ENCODE data around the gene NUDT7. TPM values are rescaled to one million over a fixed set of nuclear protein-coding genes. Genes with fewer than 3 reads are reported as not detected.

NUDT7 gene
- total and polyA plus RNA-seq, 12 donors: 15.3 to 62.6 (median 33.4) TPM

- WGBS, 4 donors: 78 to 84% (median 83%) methylated on average over 2 of the region's 2 CpGs
- peaks cover 0 to 6% of the 10 kb centered on the region in 2 donors for H3K4me1 ChIP-seq (replicated peaks in 1 of 2)
- no peaks in the 10 kb centered on the region for H3K9me3 ChIP-seq (replicated peaks in 1 of 3)
- TF ChIP-seq POLR2A (IDR thresholded peaks at IDR 0.05): no peak
- TF ChIP-seq, protein P1, sequence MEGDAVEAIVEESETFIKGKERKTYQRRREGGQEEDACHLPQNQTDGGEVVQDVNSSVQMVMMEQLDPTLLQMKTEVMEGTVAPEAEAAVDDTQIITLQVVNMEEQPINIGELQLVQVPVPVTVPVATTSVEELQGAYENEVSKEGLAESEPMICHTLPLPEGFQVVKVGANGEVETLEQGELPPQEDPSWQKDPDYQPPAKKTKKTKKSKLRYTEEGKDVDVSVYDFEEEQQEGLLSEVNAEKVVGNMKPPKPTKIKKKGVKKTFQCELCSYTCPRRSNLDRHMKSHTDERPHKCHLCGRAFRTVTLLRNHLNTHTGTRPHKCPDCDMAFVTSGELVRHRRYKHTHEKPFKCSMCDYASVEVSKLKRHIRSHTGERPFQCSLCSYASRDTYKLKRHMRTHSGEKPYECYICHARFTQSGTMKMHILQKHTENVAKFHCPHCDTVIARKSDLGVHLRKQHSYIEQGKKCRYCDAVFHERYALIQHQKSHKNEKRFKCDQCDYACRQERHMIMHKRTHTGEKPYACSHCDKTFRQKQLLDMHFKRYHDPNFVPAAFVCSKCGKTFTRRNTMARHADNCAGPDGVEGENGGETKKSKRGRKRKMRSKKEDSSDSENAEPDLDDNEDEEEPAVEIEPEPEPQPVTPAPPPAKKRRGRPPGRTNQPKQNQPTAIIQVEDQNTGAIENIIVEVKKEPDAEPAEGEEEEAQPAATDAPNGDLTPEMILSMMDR (IDR thresholded peaks at IDR 0.05): no peak
- H3K27me3 ChIP-seq: peaks cover 20% of the 10 kb centered on the region
- DNase-seq: no peak
- H3K27ac ChIP-seq: no peak overlapping the region
- no peaks in the 10 kb centered on the region for H3K36me3 ChIP-seq (replicated peaks in 1 of 2)
- intact Hi-C loops (cut with DNase I): loop anchor here in 1 of 2 donors (10.0 kb wide), 1 partner anchor 189 kb away; no protein-coding TSS in a partner anchor
- no peak overlapping the region for H3K4me3 ChIP-seq
These were observed 63.1 kb downstream of the NUDT7 start for GRCh38 chr16:77785373-77785764.

GRCh38 chr16:77786186-77786847 lies 64.0 kb downstream of the NUDT7 start:
- 68 to 73% (median 70%) methylated on average over 5 of the region's 5 CpGs for WGBS, 4 donors
- intact Hi-C loops (cut with DNase I): loop anchor here in 1 of 2 donors (10.0 kb wide), 1 partner anchor 188 kb away; no protein-coding TSS in a partner anchor

GRCh38 chr16:77787452-77787851 lies 65.1 kb downstream of the NUDT7 start:
- no peaks in the 10 kb centered on the region for H3K36me3 ChIP-seq (replicated peaks in 1 of 2)
- peak overlapping the region in 1 of 5 donors; percentile 49 for H3K27ac ChIP-seq
- TF ChIP-seq POLR2A (IDR thresholded peaks at IDR 0.05): no peak
- TF ChIP-seq, protein P1 (IDR thresholded peaks at IDR 0.05): no peak
- no peak overlapping the region for H3K4me3 ChIP-seq
- DNase-seq: no peak
- H3K27me3 ChIP-seq: peaks cover 21% of the 10 kb centered on the region
- WGBS, 4 donors: 45 to 51% (median 50%) methylated on average over 2 of the region's 2 CpGs
- no peaks in the 10 kb centered on the region for H3K9me3 ChIP-seq (replicated peaks in 1 of 3)
- intact Hi-C loops (cut with DNase I): loop anchor here in 1 of 2 donors (10.0 kb wide), 1 partner anchor 187 kb away; no protein-coding TSS in a partner anchor
- peaks cover 0 to 6% of the 10 kb centered on the region in 2 donors for H3K4me1 ChIP-seq (replicated peaks in 1 of 2)

More at GRCh38 chr16:77786186-77786847, 64.0 kb downstream of the NUDT7 start:
- DNase-seq: no peak
- Histone ChIP-seq H3K4me1 (replicated peaks in 1 of 2) (peaks cover 0 to 6% of the 10 kb centered on the region in 2 donors), H3K36me3 (replicated peaks in 1 of 2) (no peaks in the 10 kb centered on the region), H3K4me3 (no peak overlapping the region), H3K9me3 (replicated peaks in 1 of 3) (no peaks in the 10 kb centered on the region), H3K27me3 (peaks cover 21% of the 10 kb centered on the region), H3K27ac (no peak overlapping the region)
- TF ChIP-seq, protein P1 (IDR thresholded peaks at IDR 0.05): no peak
- no peak for TF ChIP-seq POLR2A (IDR thresholded peaks at IDR 0.05)

DNA sequence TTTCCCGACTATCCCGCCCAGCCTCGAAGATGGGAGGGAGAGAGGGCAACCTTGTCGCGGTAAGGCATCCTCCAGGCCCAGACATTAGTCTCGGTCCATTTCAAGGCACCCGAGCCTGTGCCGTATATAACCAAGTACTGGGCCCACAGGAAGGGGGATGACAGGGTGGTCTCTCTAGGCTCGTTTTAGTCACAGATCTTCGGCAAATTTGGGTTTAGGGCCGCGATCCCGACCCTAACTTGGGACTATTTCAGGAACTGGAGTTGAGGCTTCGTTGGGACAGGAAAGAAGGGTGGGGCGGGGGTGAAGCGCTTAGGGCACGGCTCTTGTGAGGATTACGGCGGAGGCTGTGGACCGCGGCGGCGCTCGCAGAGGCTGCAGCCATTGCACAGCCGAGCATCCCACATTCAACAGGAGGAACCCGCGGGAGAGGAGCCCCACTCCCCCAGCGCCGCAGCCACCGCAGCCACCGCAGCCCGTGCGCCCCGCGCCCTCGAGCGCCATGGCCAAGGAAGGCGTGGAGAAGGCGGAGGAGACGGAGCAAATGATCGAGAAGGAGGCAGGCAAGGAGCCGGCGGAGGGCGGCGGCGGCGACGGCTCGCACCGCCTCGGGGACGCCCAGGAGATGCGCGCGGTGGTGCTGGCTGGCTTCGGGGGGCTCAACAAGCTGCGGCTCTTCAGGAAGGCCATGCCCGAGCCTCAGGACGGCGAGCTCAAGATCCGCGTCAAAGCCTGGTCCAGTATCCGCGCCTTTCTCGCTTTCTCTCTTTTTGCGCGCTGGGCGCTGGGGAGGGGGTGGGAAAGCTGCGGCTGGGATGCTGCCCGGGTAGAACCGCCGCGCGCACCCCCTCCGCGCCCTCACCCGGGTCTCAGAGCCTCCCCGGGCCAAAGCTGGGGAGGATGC lies 66.1 kb downstream of the NUDT7 start, which contains the start of gene VAT1L:
Gene VAT1L, plus strand, starts transcription at position 384 of the 904 bp plus-strand sequence. Its CDS starts 119 bp downstream, at position 503.
- peaks cover 0 to 6% of the 10 kb centered on the region in 2 donors for H3K4me1 ChIP-seq (replicated peaks in 1 of 2)
- TF ChIP-seq, protein P1 (IDR thresholded peaks at IDR 0.05): no peak
- TF ChIP-seq POLR2A (IDR thresholded peaks at IDR 0.05): peak; percentile 20 to 34
- peak within 1 kb of the TSS in 2 of 4 donors; percentile 15 to 71 for H3K4me3 ChIP-seq
- peaks cover 21% of the 10 kb centered on the region for H3K27me3 ChIP-seq
- no peaks in the 10 kb centered on the region for H3K36me3 ChIP-seq (replicated peaks in 1 of 2)
- 0 to 1% (median 1%) methylated on average over 15 to 78 of the region's 78 CpGs for WGBS, 4 donors
- H3K9me3 ChIP-seq (replicated peaks in 1 of 3): no peaks in the 10 kb centered on the region
- peak within 1 kb of the TSS in 1 of 5 donors; percentile 49 for H3K27ac ChIP-seq
- DNase-seq: peak; percentile 38 to 76 (median 44)
- intact Hi-C loops (cut with DNase I): loop anchor here in 1 of 2 donors (10.0 kb wide), 1 partner anchor 186 kb away; no protein-coding TSS in a partner anchor
